HEK293 (cell line): Measurements from ENCODE around the gene IL6.
"Not testable (repeated sequence)": the region's sequence is repeated elsewhere in the genome, so short reads cannot be mapped to it uniquely, and the experiment has no call there.

ENCODE experiments used
- CTCF ChIA-PET: fragments of 350-600 bp; formaldehyde crosslinking; extraction: SDS; loops from one replicate; lab custom pipeline; 2021; ENCODE audit warnings: antibody characterized with exemption; lab: Yijun Ruan, JAX
- POLR2A ChIA-PET: fragments of 300-600 bp; formaldehyde crosslinking; extraction: SDS; loops from one replicate; lab custom pipeline; 2020; ENCODE audit warnings: antibody characterized with exemption, inconsistent platforms; lab: Yijun Ruan, JAX
- H3K27ac ChIP-seq: fragments of 200-500 bp; sonication (Bioruptor generic); 2 replicates; pipeline ENCODE4 v1.5.1; 2014; ENCODE audit warnings: low read depth, low read length, control low read depth, inconsistent platforms; ENCODE audit errors: extremely low read depth
- H3K36me3 ChIP-seq, 2 experiments: fragments of 200-500 bp in 1 of 2; sonication (Bioruptor generic) in 1 of 2; 1 replicate in 1 of 2; 2 replicates in 1 of 2; pipeline ENCODE4 v1.5.1; 2014 to 2017; ENCODE audit warnings: inconsistent platforms in 2 of 2, low read length in 2 of 2; ENCODE audit not compliant: control insufficient read depth in 2 of 2, insufficient read depth in 1 of 2
- H3K4me1 ChIP-seq: fragments of 200-500 bp; sonication (Bioruptor generic); 2 replicates; pipeline ENCODE4 v1.5.1; 2014; ENCODE audit warnings: mild to moderate bottlenecking, low read length, inconsistent platforms; ENCODE audit not compliant: control insufficient read depth, insufficient read depth
- H3K4me3 ChIP-seq: 2 replicates; pipeline ENCODE4 v1.5.1; 2011; ENCODE audit warnings: low read depth, mild to moderate bottlenecking, control low read depth, low read length, moderate library complexity
- H3K9me3 ChIP-seq: fragments of 200-500 bp; sonication (Bioruptor generic); 2 replicates; pipeline ENCODE4 v1.5.1; 2014; ENCODE audit warnings: low read depth, low read length, inconsistent platforms; ENCODE audit not compliant: control insufficient read depth, insufficient read depth
- GLIS1 ChIP-seq: fragments of 450-650 bp; formaldehyde crosslinking; IDR thresholded peaks from 2 replicates; pipeline ENCODE4 v1.5.1; 2016; ENCODE audit warnings: missing biosample characterization, missing genetic modification characterization
- HOXA7 ChIP-seq: sonication (generic); formaldehyde crosslinking; IDR thresholded peaks from 2 replicates; pipeline ENCODE4 v1.8.1; 2022; ENCODE audit warnings: missing genetic modification reagents, borderline replicate concordance
- IKZF3 ChIP-seq: fragments of 450-650 bp; IDR thresholded peaks from 2 replicates; pipeline ENCODE4 v1.5.0; 2018; ENCODE audit warnings: missing biosample characterization, mild to moderate bottlenecking, missing genetic modification characterization, moderate library complexity
- SALL2 ChIP-seq: fragments of 450-650 bp; formaldehyde crosslinking; IDR thresholded peaks from 2 replicates; pipeline ENCODE4 v1.5.0; 2017; ENCODE audit warnings: missing biosample characterization, mild to moderate bottlenecking, missing genetic modification characterization, borderline replicate concordance
- SCRT2 ChIP-seq: fragments of 450-650 bp; formaldehyde crosslinking; IDR thresholded peaks from 2 replicates; pipeline ENCODE4 v1.5.1; 2016; ENCODE audit warnings: missing biosample characterization, missing genetic modification characterization
- TRIM28 ChIP-seq: IDR thresholded peaks from 2 replicates; pipeline ENCODE4 v1.6.1; 2011; ENCODE audit warnings: low read length, control low read depth, borderline replicate concordance
- ZBTB17 ChIP-seq: fragments of 450-650 bp; formaldehyde crosslinking; IDR thresholded peaks from 2 replicates; pipeline ENCODE4 v1.5.1; 2016; ENCODE audit warnings: missing biosample characterization, missing genetic modification characterization
- ZFP69B ChIP-seq: fragments of 450-650 bp; formaldehyde crosslinking; IDR thresholded peaks from 2 replicates; pipeline ENCODE4 v1.5.1; 2016; ENCODE audit warnings: missing biosample characterization, missing genetic modification characterization
- ZNF155 ChIP-seq: fragments of 450-650 bp; formaldehyde crosslinking; IDR thresholded peaks from 2 replicates; pipeline ENCODE4 v1.5.1; 2016; ENCODE audit warnings: missing biosample characterization, missing genetic modification characterization
- ZNF175 ChIP-seq: fragments of 450-650 bp; formaldehyde crosslinking; IDR thresholded peaks from 2 replicates; pipeline ENCODE4 v1.5.1; 2016; ENCODE audit warnings: missing biosample characterization, missing genetic modification characterization
- ZNF2 ChIP-seq: fragments of 450-650 bp; formaldehyde crosslinking; IDR thresholded peaks from 2 replicates; pipeline ENCODE4 v1.5.1; 2016; ENCODE audit warnings: missing biosample characterization, missing genetic modification characterization
- ZNF23 ChIP-seq: fragments of 450-650 bp; formaldehyde crosslinking; IDR thresholded peaks from 2 replicates; pipeline ENCODE4 v1.5.1; 2016; ENCODE audit warnings: missing biosample characterization, missing genetic modification characterization, borderline replicate concordance
- ZNF292 ChIP-seq: fragments of 450-650 bp; formaldehyde crosslinking; IDR thresholded peaks from 2 replicates; pipeline ENCODE4 v1.5.1; 2016; ENCODE audit warnings: low read depth, missing biosample characterization, missing genetic modification characterization, borderline replicate concordance
- ZNF341 ChIP-seq: fragments of 450-650 bp; formaldehyde crosslinking; IDR thresholded peaks from 2 replicates; pipeline ENCODE4; 2016; ENCODE audit warnings: low read depth, missing biosample characterization, missing genetic modification characterization
- ZNF549 ChIP-seq: fragments of 450-650 bp; IDR thresholded peaks from 2 replicates; pipeline ENCODE4 v1.5.1; 2018; ENCODE audit warnings: missing biosample characterization, missing genetic modification characterization, mild to moderate bottlenecking, inconsistent platforms, moderate library complexity
- ZSCAN23 ChIP-seq: fragments of 450-650 bp; formaldehyde crosslinking; IDR thresholded peaks from 2 replicates; pipeline ENCODE4 v1.5.1; 2016; ENCODE audit warnings: missing biosample characterization, missing genetic modification characterization
- TF ChIP-seq, protein P1 (sequence below): fragments of 450-650 bp; formaldehyde crosslinking; IDR thresholded peaks from 2 replicates; pipeline ENCODE4 v1.5.1; 2016; ENCODE audit warnings: missing biosample characterization, missing genetic modification characterization
- TF ChIP-seq, protein P2 (sequence below): fragments of 450-650 bp; formaldehyde crosslinking; IDR thresholded peaks from 2 replicates; pipeline ENCODE4 v1.5.1; 2016; ENCODE audit warnings: missing biosample characterization, missing genetic modification characterization
- TF ChIP-seq, protein P3 (sequence below): fragments of 450-650 bp; formaldehyde crosslinking; IDR thresholded peaks from 2 replicates; pipeline ENCODE4 v1.5.1; 2016; ENCODE audit warnings: missing biosample characterization, missing genetic modification characterization
- TF ChIP-seq, protein P4 (sequence below): fragments of 450-650 bp; formaldehyde crosslinking; IDR thresholded peaks from 2 replicates; pipeline ENCODE4; 2016; ENCODE audit warnings: missing biosample characterization, missing genetic modification characterization
- TF ChIP-seq, protein P5 (sequence below): fragments of 450-650 bp; formaldehyde crosslinking; IDR thresholded peaks from 2 replicates; pipeline ENCODE4 v1.5.1; 2016; ENCODE audit warnings: missing biosample characterization, missing genetic modification characterization

IL6 gene

DNA sequence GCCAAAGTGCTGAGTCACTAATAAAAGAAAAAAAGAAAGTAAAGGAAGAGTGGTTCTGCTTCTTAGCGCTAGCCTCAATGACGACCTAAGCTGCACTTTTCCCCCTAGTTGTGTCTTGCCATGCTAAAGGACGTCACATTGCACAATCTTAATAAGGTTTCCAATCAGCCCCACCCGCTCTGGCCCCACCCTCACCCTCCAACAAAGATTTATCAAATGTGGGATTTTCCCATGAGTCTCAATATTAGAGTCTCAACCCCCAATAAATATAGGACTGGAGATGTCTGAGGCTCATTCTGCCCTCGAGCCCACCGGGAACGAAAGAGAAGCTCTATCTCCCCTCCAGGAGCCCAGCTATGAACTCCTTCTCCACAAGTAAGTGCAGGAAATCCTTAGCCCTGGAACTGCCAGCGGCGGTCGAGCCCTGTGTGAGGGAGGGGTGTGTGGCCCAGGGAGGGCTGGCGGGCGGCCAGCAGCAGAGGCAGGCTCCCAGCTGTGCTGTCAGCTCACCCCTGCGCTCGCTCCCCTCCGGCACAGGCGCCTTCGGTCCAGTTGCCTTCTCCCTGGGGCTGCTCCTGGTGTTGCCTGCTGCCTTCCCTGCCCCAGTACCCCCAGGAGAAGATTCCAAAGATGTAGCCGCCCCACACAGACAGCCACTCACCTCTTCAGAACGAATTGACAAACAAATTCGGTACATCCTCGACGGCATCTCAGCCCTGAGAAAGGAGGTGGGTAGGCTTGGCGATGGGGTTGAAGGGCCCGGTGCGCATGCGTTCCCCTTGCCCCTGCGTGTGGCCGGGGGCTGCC lies at the start of gene IL6 (continued):
- TF ChIP-seq, protein P1, sequence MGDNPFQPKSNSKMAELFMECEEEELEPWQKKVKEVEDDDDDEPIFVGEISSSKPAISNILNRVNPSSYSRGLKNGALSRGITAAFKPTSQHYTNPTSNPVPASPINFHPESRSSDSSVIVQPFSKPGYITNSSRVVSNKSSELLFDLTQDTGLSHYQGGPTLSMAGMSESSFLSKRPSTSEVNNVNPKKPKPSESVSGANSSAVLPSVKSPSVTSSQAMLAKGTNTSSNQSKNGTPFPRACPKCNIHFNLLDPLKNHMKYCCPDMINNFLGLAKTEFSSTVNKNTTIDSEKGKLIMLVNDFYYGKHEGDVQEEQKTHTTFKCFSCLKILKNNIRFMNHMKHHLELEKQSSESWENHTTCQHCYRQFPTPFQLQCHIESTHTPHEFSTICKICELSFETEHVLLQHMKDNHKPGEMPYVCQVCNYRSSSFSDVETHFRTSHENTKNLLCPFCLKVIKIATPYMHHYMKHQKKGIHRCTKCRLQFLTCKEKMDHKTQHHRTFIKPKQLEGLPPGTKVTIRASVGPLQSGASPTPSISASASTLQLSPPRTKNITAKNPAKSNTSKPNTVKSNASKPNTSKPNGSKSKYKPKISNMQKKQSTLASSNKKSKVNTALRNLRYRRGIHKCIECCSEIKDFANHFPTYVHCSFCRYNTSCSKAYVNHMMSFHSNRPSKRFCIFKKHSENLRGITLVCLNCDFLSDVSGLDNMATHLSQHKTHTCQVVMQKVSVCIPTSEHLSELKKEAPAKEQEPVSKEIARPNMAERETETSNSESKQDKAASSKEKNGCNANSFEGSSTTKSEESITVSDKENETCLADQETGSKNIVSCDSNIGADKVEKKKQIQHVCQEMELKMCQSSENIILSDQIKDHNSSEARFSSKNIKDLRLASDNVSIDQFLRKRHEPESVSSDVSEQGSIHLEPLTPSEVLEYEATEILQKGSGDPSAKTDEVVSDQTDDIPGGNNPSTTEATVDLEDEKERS (tag by site-specific recombination), result no peak
- TF ChIP-seq ZNF175 (tag by site-specific recombination) (no peak), IKZF3 (tag by site-specific recombination) (peak; percentile 44; the same call in 1 of the 2 replicates), GLIS1 (tag by site-specific recombination) (peak; percentile 75), ZNF292 (tag by site-specific recombination) (no peak), ZNF341 (tag by site-specific recombination) (peak; percentile 92), HOXA7 (CRISPR knock-in tag) (no peak), ZBTB17 (tag by site-specific recombination) (peak; percentile 29; the same call in 1 of the 2 replicates)
- TF ChIP-seq, protein P2, sequence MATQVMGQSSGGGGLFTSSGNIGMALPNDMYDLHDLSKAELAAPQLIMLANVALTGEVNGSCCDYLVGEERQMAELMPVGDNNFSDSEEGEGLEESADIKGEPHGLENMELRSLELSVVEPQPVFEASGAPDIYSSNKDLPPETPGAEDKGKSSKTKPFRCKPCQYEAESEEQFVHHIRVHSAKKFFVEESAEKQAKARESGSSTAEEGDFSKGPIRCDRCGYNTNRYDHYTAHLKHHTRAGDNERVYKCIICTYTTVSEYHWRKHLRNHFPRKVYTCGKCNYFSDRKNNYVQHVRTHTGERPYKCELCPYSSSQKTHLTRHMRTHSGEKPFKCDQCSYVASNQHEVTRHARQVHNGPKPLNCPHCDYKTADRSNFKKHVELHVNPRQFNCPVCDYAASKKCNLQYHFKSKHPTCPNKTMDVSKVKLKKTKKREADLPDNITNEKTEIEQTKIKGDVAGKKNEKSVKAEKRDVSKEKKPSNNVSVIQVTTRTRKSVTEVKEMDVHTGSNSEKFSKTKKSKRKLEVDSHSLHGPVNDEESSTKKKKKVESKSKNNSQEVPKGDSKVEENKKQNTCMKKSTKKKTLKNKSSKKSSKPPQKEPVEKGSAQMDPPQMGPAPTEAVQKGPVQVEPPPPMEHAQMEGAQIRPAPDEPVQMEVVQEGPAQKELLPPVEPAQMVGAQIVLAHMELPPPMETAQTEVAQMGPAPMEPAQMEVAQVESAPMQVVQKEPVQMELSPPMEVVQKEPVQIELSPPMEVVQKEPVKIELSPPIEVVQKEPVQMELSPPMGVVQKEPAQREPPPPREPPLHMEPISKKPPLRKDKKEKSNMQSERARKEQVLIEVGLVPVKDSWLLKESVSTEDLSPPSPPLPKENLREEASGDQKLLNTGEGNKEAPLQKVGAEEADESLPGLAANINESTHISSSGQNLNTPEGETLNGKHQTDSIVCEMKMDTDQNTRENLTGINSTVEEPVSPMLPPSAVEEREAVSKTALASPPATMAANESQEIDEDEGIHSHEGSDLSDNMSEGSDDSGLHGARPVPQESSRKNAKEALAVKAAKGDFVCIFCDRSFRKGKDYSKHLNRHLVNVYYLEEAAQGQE (tag by site-specific recombination), result no peak

DNA sequence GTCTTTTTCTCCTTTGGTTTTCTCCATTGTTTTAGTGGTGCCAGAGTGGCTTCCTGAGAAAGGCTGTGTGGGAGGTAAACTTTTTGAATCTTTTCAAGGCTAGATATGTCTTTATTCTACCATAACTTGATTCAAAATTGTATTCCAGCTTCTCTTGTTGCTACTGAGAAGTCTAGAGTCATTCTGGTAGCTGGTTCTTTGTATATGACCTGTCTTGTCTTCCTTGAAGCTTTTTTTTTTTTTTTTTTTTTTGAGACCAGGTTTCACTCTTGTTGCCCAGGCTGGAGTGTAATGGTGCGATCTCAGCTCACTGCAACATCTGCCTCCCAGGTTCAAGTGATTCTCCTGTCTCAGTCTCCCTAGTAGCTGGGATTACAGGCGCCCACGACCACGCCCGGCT lies 49.7 kb upstream of the IL6 start:
- POLR2A ChIA-PET, H3K9me3 ChIP-seq, CTCF ChIA-PET, H3K4me3 ChIP-seq, H3K36me3 ChIP-seq, H3K4me1 ChIP-seq, H3K27ac ChIP-seq: not testable (repeated sequence)

DNA sequence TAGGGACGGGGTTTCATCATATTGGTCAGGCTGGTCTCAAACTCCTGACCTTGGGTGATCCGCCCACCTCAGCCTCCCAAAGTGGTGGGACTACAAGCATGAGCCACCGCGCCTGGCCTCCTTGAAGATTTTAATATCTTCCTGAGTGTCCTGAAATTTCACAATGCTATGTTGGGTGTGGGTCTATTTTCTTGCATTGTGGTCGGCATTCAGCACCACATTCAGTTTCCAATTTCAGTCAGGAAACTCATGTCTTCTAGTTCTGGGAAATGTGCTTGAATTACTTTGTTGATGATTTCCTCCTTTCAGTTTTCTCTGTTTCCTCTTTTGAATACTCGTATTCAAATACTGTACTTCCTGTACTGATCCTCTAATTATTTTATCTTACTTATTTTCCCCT lies 49.3 kb upstream of the IL6 start:
- no peak overlapping the region for H3K27ac ChIP-seq
- no peaks in the 10 kb centered on the region for H3K36me3 ChIP-seq
- CTCF ChIA-PET, result interaction anchor here (0.6 kb wide), 1 partner anchor 56 kb away, joined by 3 read pairs; no protein-coding TSS in a partner anchor
- H3K9me3 ChIP-seq, result no peaks in the 10 kb centered on the region
- H3K4me3 ChIP-seq, result no peak overlapping the region
- POLR2A ChIA-PET, result no interaction called here
- peaks cover 5% of the 10 kb centered on the region; the same call in 1 of the 2 replicates for H3K4me1 ChIP-seq
- TF ChIP-seq ZNF549 (tag by site-specific recombination) (no peak), ZFP69B (tag by site-specific recombination) (no peak), ZNF23 (tag by site-specific recombination) (no peak), ZSCAN23 (tag by site-specific recombination) (no peak), TRIM28 (no peak), ZNF2 (tag by site-specific recombination) (no peak), ZNF155 (tag by site-specific recombination) (no peak), SCRT2 (tag by site-specific recombination) (no peak), SALL2 (tag by site-specific recombination) (no peak)
- TF ChIP-seq, protein P3, sequence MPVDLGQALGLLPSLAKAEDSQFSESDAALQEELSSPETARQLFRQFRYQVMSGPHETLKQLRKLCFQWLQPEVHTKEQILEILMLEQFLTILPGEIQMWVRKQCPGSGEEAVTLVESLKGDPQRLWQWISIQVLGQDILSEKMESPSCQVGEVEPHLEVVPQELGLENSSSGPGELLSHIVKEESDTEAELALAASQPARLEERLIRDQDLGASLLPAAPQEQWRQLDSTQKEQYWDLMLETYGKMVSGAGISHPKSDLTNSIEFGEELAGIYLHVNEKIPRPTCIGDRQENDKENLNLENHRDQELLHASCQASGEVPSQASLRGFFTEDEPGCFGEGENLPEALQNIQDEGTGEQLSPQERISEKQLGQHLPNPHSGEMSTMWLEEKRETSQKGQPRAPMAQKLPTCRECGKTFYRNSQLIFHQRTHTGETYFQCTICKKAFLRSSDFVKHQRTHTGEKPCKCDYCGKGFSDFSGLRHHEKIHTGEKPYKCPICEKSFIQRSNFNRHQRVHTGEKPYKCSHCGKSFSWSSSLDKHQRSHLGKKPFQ (tag by site-specific recombination), result no peak
- TF ChIP-seq, protein P4, sequence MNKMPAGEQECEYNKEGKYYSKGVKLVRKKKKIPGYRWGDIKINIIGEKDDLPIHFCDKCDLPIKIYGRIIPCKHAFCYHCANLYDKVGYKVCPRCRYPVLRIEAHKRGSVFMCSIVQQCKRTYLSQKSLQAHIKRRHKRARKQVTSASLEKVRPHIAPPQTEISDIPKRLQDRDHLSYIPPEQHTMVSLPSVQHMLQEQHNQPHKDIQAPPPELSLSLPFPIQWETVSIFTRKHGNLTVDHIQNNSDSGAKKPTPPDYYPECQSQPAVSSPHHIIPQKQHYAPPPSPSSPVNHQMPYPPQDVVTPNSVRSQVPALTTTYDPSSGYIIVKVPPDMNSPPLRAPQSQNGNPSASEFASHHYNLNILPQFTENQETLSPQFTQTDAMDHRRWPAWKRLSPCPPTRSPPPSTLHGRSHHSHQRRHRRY (tag by site-specific recombination), result no peak
- TF ChIP-seq, protein P5, sequence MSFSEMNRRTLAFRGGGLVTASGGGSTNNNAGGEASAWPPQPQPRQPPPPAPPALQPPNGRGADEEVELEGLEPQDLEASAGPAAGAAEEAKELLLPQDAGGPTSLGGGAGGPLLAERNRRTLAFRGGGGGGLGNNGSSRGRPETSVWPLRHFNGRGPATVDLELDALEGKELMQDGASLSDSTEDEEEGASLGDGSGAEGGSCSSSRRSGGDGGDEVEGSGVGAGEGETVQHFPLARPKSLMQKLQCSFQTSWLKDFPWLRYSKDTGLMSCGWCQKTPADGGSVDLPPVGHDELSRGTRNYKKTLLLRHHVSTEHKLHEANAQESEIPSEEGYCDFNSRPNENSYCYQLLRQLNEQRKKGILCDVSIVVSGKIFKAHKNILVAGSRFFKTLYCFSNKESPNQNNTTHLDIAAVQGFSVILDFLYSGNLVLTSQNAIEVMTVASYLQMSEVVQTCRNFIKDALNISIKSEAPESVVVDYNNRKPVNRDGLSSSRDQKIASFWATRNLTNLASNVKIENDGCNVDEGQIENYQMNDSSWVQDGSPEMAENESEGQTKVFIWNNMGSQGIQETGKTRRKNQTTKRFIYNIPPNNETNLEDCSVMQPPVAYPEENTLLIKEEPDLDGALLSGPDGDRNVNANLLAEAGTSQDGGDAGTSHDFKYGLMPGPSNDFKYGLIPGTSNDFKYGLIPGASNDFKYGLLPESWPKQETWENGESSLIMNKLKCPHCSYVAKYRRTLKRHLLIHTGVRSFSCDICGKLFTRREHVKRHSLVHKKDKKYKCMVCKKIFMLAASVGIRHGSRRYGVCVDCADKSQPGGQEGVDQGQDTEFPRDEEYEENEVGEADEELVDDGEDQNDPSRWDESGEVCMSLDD (tag by site-specific recombination), result no peak
